ENCODE data around the gene MICAL2. TPM values are rescaled to one million over a fixed set of nuclear protein-coding genes. Genes with fewer than 3 reads are reported as not detected.
A peak's percentile ranks its signal among the peaks of the same experiment; 100 is the strongest.

The MICAL2 gene
- total RNA-seq, 2 experiments from 2014 or later: 213 to 220 TPM

GRCh38 chr11:12071574-12071973 lies 38.8 kb upstream of the MICAL2 start:
- H3K27me3 Mint-ChIP-seq: peaks cover 1% of the 10 kb centered on the region
- no peak overlapping the region for H3K27ac Mint-ChIP-seq
- POLR2A ChIA-PET: no interaction called here
- no peak for DNase-seq
- no peaks in the 10 kb centered on the region for H3K9me3 Mint-ChIP-seq
- CTCF ChIA-PET: interaction anchor here (1.1 to 2.1 kb wide), 4 partner anchors 15 to 218 kb away, joined by 3 to 10 read pairs (median 4); no protein-coding TSS in a partner anchor
- peaks cover 6% of the 10 kb centered on the region for H3K4me1 Mint-ChIP-seq (ENCODE audit: low read depth)
- H3K4me3 Mint-ChIP-seq: no peak overlapping the region
- no peaks in the 10 kb centered on the region for H3K36me3 Mint-ChIP-seq
- intact Hi-C loops (cut with micrococcal nuclease): no loop called here

- H3K27ac Mint-ChIP-seq: no peak overlapping the region
Observed at GRCh38 chr11:12073436-12073835, 37.0 kb upstream of the MICAL2 start.

GRCh38 chr11:12073886-12074285 lies 36.5 kb upstream of the MICAL2 start:
- DNase-seq: no peak
- no peaks in the 10 kb centered on the region for H3K36me3 Mint-ChIP-seq
- H3K4me3 Mint-ChIP-seq: no peak overlapping the region
- H3K27me3 Mint-ChIP-seq: peaks cover 1% of the 10 kb centered on the region
- H3K27ac Mint-ChIP-seq: no peak overlapping the region
- POLR2A ChIA-PET: no interaction called here
- H3K4me1 Mint-ChIP-seq (ENCODE audit: low read depth): peaks cover 6% of the 10 kb centered on the region
- CTCF ChIA-PET: interaction anchor here (1.2 kb wide), 1 partner anchor 162 kb away, joined by 3 read pairs; no protein-coding TSS in a partner anchor
- intact Hi-C loops (cut with micrococcal nuclease): no loop called here
- H3K9me3 Mint-ChIP-seq: no peaks in the 10 kb centered on the region

More at GRCh38 chr11:12073436-12073835, 37.0 kb upstream of the MICAL2 start:
- DNase-seq: no peak
- Mint-ChIP-seq H3K4me1 (ENCODE audit: low read depth) (peaks cover 6% of the 10 kb centered on the region), H3K36me3 (no peaks in the 10 kb centered on the region), H3K4me3 (no peak overlapping the region), H3K9me3 (no peaks in the 10 kb centered on the region), H3K27me3 (peaks cover 1% of the 10 kb centered on the region)
- intact Hi-C loops (cut with micrococcal nuclease): no loop called here
- CTCF ChIA-PET: interaction anchor here (1.2 kb wide), 1 partner anchor 163 kb away, joined by 3 read pairs; no protein-coding TSS in a partner anchor
- POLR2A ChIA-PET: no interaction called here

GRCh38 chr11:12074529-12075195 lies 35.7 kb upstream of the MICAL2 start:
- ChIA-PET POLR2A (no interaction called here), CTCF (interaction anchor here (1.2 kb wide), 1 partner anchor 162 kb away, joined by 3 read pairs; no protein-coding TSS in a partner anchor)
- Mint-ChIP-seq H3K9me3 (no peaks in the 10 kb centered on the region), H3K27ac (no peak overlapping the region), H3K36me3 (no peaks in the 10 kb centered on the region), H3K4me3 (no peak overlapping the region), H3K27me3 (peaks cover 1% of the 10 kb centered on the region), H3K4me1 (ENCODE audit: low read depth) (peaks cover 6% of the 10 kb centered on the region)
- DNase-seq: peak; percentile 4
- intact Hi-C loops (cut with micrococcal nuclease): no loop called here

GRCh38 chr11:12075291-12075690 lies 35.1 kb upstream of the MICAL2 start:
- H3K27ac Mint-ChIP-seq: no peak overlapping the region
- no peaks in the 10 kb centered on the region for H3K9me3 Mint-ChIP-seq
- intact Hi-C loops (cut with micrococcal nuclease): no loop called here
- ChIA-PET POLR2A (interaction anchor here (0.6 kb wide), 1 partner anchor 1590 kb away, joined by 3 read pairs; no protein-coding TSS in a partner anchor), CTCF (no interaction called here)
- DNase-seq: no peak
- H3K4me3 Mint-ChIP-seq: no peak overlapping the region
- H3K27me3 Mint-ChIP-seq: peaks cover 1% of the 10 kb centered on the region
- H3K36me3 Mint-ChIP-seq: no peaks in the 10 kb centered on the region
- peaks cover 8% of the 10 kb centered on the region for H3K4me1 Mint-ChIP-seq (ENCODE audit: low read depth)

GRCh38 chr11:12075822-12076821 lies 34.3 kb upstream of the MICAL2 start:
- no peak for DNase-seq
- H3K27ac Mint-ChIP-seq: no peak overlapping the region
- CTCF ChIA-PET: interaction anchor here (1.2 kb wide), 1 partner anchor 213 kb away, joined by 3 read pairs; no protein-coding TSS in a partner anchor

GRCh38 chr11:12076840-12077534 lies 33.4 kb upstream of the MICAL2 start:
- POLR2A ChIA-PET: no interaction called here
- Mint-ChIP-seq H3K9me3 (no peaks in the 10 kb centered on the region), H3K27me3 (peaks cover 1% of the 10 kb centered on the region), H3K36me3 (no peaks in the 10 kb centered on the region), H3K4me3 (no peak overlapping the region), H3K4me1 (ENCODE audit: low read depth) (peaks cover 3% of the 10 kb centered on the region), H3K27ac (no peak overlapping the region)
- CTCF ChIA-PET: interaction anchor here (1.2 kb wide), 1 partner anchor 212 kb away, joined by 3 read pairs; no protein-coding TSS in a partner anchor
- intact Hi-C loops (cut with micrococcal nuclease): no loop called here
- DNase-seq: no peak

More at GRCh38 chr11:12075822-12076821, 34.3 kb upstream of the MICAL2 start:
- H3K9me3 Mint-ChIP-seq: no peaks in the 10 kb centered on the region
- peaks cover 1% of the 10 kb centered on the region for H3K27me3 Mint-ChIP-seq
- intact Hi-C loops (cut with micrococcal nuclease): no loop called here
- no peaks in the 10 kb centered on the region for H3K36me3 Mint-ChIP-seq
- no peak overlapping the region for H3K4me3 Mint-ChIP-seq
- H3K4me1 Mint-ChIP-seq (ENCODE audit: low read depth): peaks cover 8% of the 10 kb centered on the region
- POLR2A ChIA-PET: interaction anchor here (0.6 kb wide), 1 partner anchor 1589 kb away, joined by 3 read pairs; no protein-coding TSS in a partner anchor

GRCh38 chr11:12077535-12078280 lies 32.7 kb upstream of the MICAL2 start:
- no peak for DNase-seq
- no peak overlapping the region for H3K4me3 Mint-ChIP-seq
- CTCF ChIA-PET: interaction anchor here (1.2 kb wide), 1 partner anchor 211 kb away, joined by 3 read pairs; no protein-coding TSS in a partner anchor
- H3K27me3 Mint-ChIP-seq: peaks cover 1% of the 10 kb centered on the region
- H3K9me3 Mint-ChIP-seq: no peaks in the 10 kb centered on the region
- H3K4me1 Mint-ChIP-seq (ENCODE audit: low read depth): peaks cover 3% of the 10 kb centered on the region
- intact Hi-C loops (cut with micrococcal nuclease): no loop called here
- H3K27ac Mint-ChIP-seq: no peak overlapping the region
- POLR2A ChIA-PET: no interaction called here
- H3K36me3 Mint-ChIP-seq: no peaks in the 10 kb centered on the region

- no peak overlapping the region for H3K27ac Mint-ChIP-seq
- DNase-seq: no peak
- intact Hi-C loops (cut with micrococcal nuclease): no loop called here
- ChIA-PET POLR2A (no interaction called here), CTCF (no interaction called here)
- no peak overlapping the region for H3K4me3 Mint-ChIP-seq
- no peaks in the 10 kb centered on the region for H3K9me3 Mint-ChIP-seq
- H3K27me3 Mint-ChIP-seq: no peaks in the 10 kb centered on the region
- no peaks in the 10 kb centered on the region for H3K36me3 Mint-ChIP-seq
- peaks cover 9% of the 10 kb centered on the region for H3K4me1 Mint-ChIP-seq (ENCODE audit: low read depth)
Observed at GRCh38 chr11:12079726-12080556, 30.4 kb upstream of the MICAL2 start.

GRCh38 chr11:12083380-12083779 lies 27.0 kb upstream of the MICAL2 start:
- intact Hi-C loops (cut with micrococcal nuclease): no loop called here
- no peak overlapping the region for H3K4me3 Mint-ChIP-seq
- peak; percentile 19 for DNase-seq
- no peak overlapping the region for H3K27ac Mint-ChIP-seq
- no peaks in the 10 kb centered on the region for H3K9me3 Mint-ChIP-seq
- CTCF ChIA-PET: interaction anchor here (1.2 to 2.1 kb wide), 3 partner anchors 124 to 198 kb away, joined by 3 to 10 read pairs (median 7); no protein-coding TSS in a partner anchor
- POLR2A ChIA-PET: no interaction called here
- no peaks in the 10 kb centered on the region for H3K36me3 Mint-ChIP-seq
- no peaks in the 10 kb centered on the region for H3K27me3 Mint-ChIP-seq
- H3K4me1 Mint-ChIP-seq (ENCODE audit: low read depth): peaks cover 40% of the 10 kb centered on the region

Data from activated CD4-positive, alpha-beta memory T cell treated with anti-CD3 and anti-CD28 coated beads for 36 hours (primary cell).